MM.1S (cell line): ENCODE measurements around the gene ASB6.

Source experiments
- DNase-seq: peaks from one replicate; pipeline ENCODE4 v3.0.0-alpha.2; 2015
- H2AFZ ChIP-seq: fragments of 300-600 bp; sonication (generic); 2 replicates; pipeline ENCODE4 v1.6.0; 2016; ENCODE audit warnings: antibody characterized with exemption, low read length
- H3F3A ChIP-seq: fragments of 300-600 bp; sonication (generic); 2 replicates; pipeline ENCODE4 v1.6.1; 2016; ENCODE audit warnings: mild to moderate bottlenecking, antibody characterized with exemption, low read length, moderate library complexity, mixed read lengths; ENCODE audit not compliant: insufficient read depth
- H3K27ac ChIP-seq: fragments of 300-600 bp; sonication (generic); 2 replicates; pipeline ENCODE4 v1.5.1; 2016; ENCODE audit warnings: mild to moderate bottlenecking, low read length
- H3K27me3 ChIP-seq: fragments of 300-600 bp; sonication (generic); replicated peaks from 2 replicates; pipeline ENCODE4 v1.6.0; 2016; ENCODE audit warnings: low read length; ENCODE audit not compliant: insufficient read depth
- H3K36me3 ChIP-seq: fragments of 300-600 bp; sonication (generic); replicated peaks from 2 replicates; pipeline ENCODE4 v1.6.1; 2016; ENCODE audit warnings: mild to moderate bottlenecking, low read length, mixed read lengths; ENCODE audit not compliant: insufficient read depth
- H3K4me1 ChIP-seq: fragments of 300-600 bp; sonication (generic); 2 replicates; pipeline ENCODE4 v1.6.1; 2016; ENCODE audit warnings: low read length, mixed read lengths
- H3K4me2 ChIP-seq: fragments of 300-600 bp; sonication (generic); 2 replicates; pipeline ENCODE4 v1.6.0; 2016; ENCODE audit warnings: low read depth, low read length
- H3K4me3 ChIP-seq: fragments of 300-600 bp; sonication (generic); 2 replicates; pipeline ENCODE4 v1.5.1; 2016; ENCODE audit warnings: low read length, mixed read lengths
- H3K79me2 ChIP-seq: fragments of 300-600 bp; sonication (generic); 2 replicates; pipeline ENCODE4 v1.6.1; 2016; ENCODE audit warnings: mixed run types, low read length, mixed read lengths
- H3K9ac ChIP-seq: fragments of 300-600 bp; sonication (generic); 2 replicates; pipeline ENCODE4 v1.6.1; 2016; ENCODE audit warnings: low read length, mixed read lengths
- H3K9me2 ChIP-seq: fragments of 300-600 bp; sonication (generic); replicated peaks from 2 replicates; pipeline ENCODE4 v1.6.1; 2016; ENCODE audit warnings: mild to moderate bottlenecking, low read length, mixed read lengths; ENCODE audit not compliant: insufficient read depth
- H3K9me3 ChIP-seq: fragments of 300-600 bp; sonication (generic); replicated peaks from 2 replicates; pipeline ENCODE4 v1.6.1; 2016; ENCODE audit warnings: mild to moderate bottlenecking, low read length, mixed read lengths; ENCODE audit not compliant: insufficient read depth
- H4K20me1 ChIP-seq: fragments of 300-600 bp; sonication (generic); 2 replicates; pipeline ENCODE4 v1.6.1; 2016; ENCODE audit warnings: mild to moderate bottlenecking, low read length, moderate library complexity, mixed read lengths; ENCODE audit not compliant: insufficient read depth
- EZH2 ChIP-seq: fragments of 300-600 bp; sonication (generic); optimal IDR thresholded peaks from 2 replicates; pipeline ENCODE3; 2017; ENCODE audit warnings: low read depth, mild to moderate bottlenecking, antibody characterized with exemption, low read length, mixed read lengths
- EZH2phosphoT487 ChIP-seq: fragments of 300-600 bp; sonication (generic); IDR thresholded peaks from 2 replicates; pipeline ENCODE4 v1.6.1; 2018; ENCODE audit warnings: antibody characterized with exemption, low read length
- TF ChIP-seq, protein P1 (sequence below): fragments of 300-600 bp; sonication (generic); IDR thresholded peaks from 2 replicates; pipeline ENCODE4 v1.5.1; 2016; ENCODE audit warnings: antibody characterized with exemption, low read length, mixed read lengths

The ASB6 gene

DNA sequence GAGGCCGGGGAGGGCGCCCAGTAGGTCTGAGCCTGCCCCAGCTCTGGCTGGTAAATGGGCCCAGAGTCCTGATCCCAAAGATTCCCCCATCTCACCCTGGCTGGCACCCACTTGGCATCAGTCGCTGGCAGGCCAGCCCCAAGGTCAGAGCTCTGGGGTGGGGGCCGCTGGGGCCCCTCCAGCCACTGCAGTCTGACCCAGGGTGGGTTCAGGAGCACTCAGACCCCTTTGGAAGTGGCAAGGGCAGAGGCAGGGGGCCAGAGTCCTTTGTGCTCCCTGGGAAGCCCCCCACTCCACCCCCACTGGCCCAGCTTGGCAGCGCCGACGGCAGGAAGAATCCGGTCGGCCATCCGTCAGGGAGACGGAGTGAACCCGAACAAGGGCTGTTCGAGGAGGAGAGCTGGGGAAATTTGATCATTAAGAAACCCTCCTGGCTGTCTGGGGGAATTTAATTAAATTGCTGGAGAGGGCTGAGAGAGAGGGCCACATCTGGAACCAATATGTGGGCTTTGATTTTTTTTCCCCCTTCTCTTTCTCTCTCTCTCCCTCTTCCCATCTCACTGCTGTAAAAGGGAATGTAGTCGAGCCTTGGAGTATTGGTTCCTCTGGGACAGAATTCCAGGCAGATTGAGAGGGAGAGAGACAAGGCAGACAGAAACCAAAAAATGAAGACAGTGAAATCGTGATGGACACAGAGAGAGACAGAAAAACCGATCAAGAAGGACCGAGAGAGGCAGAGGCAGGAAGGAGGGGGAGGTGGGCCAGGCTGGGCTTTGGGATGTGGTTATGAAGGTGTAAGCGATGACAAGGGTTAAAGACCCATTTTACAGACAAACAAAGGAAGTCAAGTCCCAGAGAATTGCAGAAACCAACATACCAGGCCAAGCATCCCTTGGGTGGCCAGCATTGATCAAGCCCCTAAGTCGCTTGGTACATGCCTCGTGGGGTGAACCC, 8.1 kb upstream of the ASB6 start:
- no peak overlapping the region for H3K4me2 ChIP-seq
- H3K27ac ChIP-seq, result no peak overlapping the region
- no peak overlapping the region for H3K9ac ChIP-seq
- H3K36me3 ChIP-seq, result no peaks in the 10 kb centered on the region
- H3K9me3 ChIP-seq, result no peaks in the 10 kb centered on the region
- TF ChIP-seq EZH2phosphoT487, result no peak
- TF ChIP-seq, protein P1, sequence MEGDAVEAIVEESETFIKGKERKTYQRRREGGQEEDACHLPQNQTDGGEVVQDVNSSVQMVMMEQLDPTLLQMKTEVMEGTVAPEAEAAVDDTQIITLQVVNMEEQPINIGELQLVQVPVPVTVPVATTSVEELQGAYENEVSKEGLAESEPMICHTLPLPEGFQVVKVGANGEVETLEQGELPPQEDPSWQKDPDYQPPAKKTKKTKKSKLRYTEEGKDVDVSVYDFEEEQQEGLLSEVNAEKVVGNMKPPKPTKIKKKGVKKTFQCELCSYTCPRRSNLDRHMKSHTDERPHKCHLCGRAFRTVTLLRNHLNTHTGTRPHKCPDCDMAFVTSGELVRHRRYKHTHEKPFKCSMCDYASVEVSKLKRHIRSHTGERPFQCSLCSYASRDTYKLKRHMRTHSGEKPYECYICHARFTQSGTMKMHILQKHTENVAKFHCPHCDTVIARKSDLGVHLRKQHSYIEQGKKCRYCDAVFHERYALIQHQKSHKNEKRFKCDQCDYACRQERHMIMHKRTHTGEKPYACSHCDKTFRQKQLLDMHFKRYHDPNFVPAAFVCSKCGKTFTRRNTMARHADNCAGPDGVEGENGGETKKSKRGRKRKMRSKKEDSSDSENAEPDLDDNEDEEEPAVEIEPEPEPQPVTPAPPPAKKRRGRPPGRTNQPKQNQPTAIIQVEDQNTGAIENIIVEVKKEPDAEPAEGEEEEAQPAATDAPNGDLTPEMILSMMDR, result no peak
- no peak for TF ChIP-seq EZH2
- H3K79me2 ChIP-seq, result no peaks in the 10 kb centered on the region
- H2AFZ ChIP-seq, result no peak overlapping the region
- H3K27me3 ChIP-seq, result peaks cover 87% of the 10 kb centered on the region
- DNase-seq, result no peak
- no peak overlapping the region for H3K4me3 ChIP-seq
- no peaks in the 10 kb centered on the region for H3K9me2 ChIP-seq
- H4K20me1 ChIP-seq, result no peaks in the 10 kb centered on the region
- no peaks in the 10 kb centered on the region for H3F3A ChIP-seq
- H3K4me1 ChIP-seq, result no peaks in the 10 kb centered on the region

GRCh38 chr9:129648764-129649115, 6.8 kb upstream of the ASB6 start:
- Histone ChIP-seq H3K9me2 (no peaks in the 10 kb centered on the region), H3K27ac (no peak overlapping the region), H3K27me3 (peaks cover 86% of the 10 kb centered on the region), H4K20me1 (no peaks in the 10 kb centered on the region), H3F3A (no peaks in the 10 kb centered on the region), H3K36me3 (no peaks in the 10 kb centered on the region), H3K4me3 (no peak overlapping the region), H3K9me3 (no peaks in the 10 kb centered on the region), H3K9ac (no peak overlapping the region), H3K79me2 (no peaks in the 10 kb centered on the region), H2AFZ (no peak overlapping the region), H3K4me2 (no peak overlapping the region), H3K4me1 (no peaks in the 10 kb centered on the region)
- no peak for DNase-seq
- TF ChIP-seq, protein P1, result no peak
- no peak for TF ChIP-seq EZH2phosphoT487

DNA sequence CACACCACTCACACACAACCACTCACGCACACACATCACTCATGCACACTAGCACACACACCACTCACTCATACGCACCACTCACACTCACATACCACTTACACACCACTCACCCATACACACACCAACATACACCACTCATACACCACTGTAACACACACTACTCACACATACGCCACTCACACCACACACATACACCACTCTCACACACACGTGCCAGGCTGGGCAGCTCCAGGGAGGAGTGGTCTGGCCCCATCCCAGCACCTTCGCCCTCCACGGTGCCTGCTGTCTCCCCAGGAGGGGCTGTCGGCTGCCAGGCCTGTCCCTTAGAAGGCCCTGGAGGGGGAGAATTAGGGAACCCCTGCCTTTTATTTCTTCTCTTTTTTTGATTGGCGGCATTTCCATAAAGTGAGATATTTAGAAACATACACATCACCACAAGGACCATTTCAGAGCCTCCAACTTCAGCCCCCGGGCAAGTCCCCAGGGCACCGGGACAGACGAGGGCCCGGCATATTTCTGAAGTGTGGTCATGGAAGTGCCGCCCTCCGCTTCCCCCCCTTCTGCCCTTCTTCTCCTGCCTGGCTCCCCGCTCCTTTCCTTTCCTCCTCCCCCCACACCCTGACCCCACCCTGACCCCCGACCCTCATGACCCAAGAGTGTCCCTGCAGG, 6.3 kb upstream of the ASB6 start:
- no peaks in the 10 kb centered on the region for H3K9me3 ChIP-seq
- no peak overlapping the region for H3K4me2 ChIP-seq
- no peaks in the 10 kb centered on the region for H3F3A ChIP-seq
- no peak overlapping the region for H3K27ac ChIP-seq
- H3K36me3 ChIP-seq, result no peaks in the 10 kb centered on the region
- no peak overlapping the region for H2AFZ ChIP-seq
- H3K4me1 ChIP-seq, result no peaks in the 10 kb centered on the region
- no peaks in the 10 kb centered on the region for H4K20me1 ChIP-seq
- H3K27me3 ChIP-seq, result peaks cover 86% of the 10 kb centered on the region
- no peaks in the 10 kb centered on the region for H3K9me2 ChIP-seq
- TF ChIP-seq EZH2phosphoT487 (no peak), EZH2 (no peak)
- TF ChIP-seq, protein P1, result no peak
- DNase-seq, result no peak
- no peak overlapping the region for H3K4me3 ChIP-seq
- H3K79me2 ChIP-seq, result no peaks in the 10 kb centered on the region
- no peak overlapping the region for H3K9ac ChIP-seq
